ENCODE results near the gene KCNK4. TPM values are rescaled to one million over a fixed set of nuclear protein-coding genes. Genes with fewer than 3 reads are reported as not detected.

The KCNK4 gene
- total RNA-seq, 3 donors from 2014 or later: not detected

- TF ChIP-seq CTCF (IDR thresholded peaks at IDR 0.05): no peak
- DNase-seq: no peak
- ATAC-seq: no peak
- H3K9me3 ChIP-seq: no peaks in the 10 kb centered on the region
- H3K4me1 ChIP-seq (ENCODE audit: low read depth): no peaks in the 10 kb centered on the region
- peaks cover 3% of the 10 kb centered on the region for H3K36me3 ChIP-seq (ENCODE audit: low read depth)
- intact Hi-C loops (cut with DNase I, micrococcal nuclease): no loop called here
- H3K4me3 ChIP-seq: no peak overlapping the region
Measured at GRCh38 chr11:64259533-64260067, 31.5 kb upstream of the KCNK4 start.

- ATAC-seq (no peak), DNase-seq (no peak)
- intact Hi-C loops (cut with DNase I, micrococcal nuclease): no loop called here
- peaks cover 3% of the 10 kb centered on the region for H3K36me3 ChIP-seq (ENCODE audit: low read depth)
- no peak for TF ChIP-seq CTCF (IDR thresholded peaks at IDR 0.05)
- H3K4me1 ChIP-seq (ENCODE audit: low read depth): no peaks in the 10 kb centered on the region
- no peak overlapping the region for H3K4me3 ChIP-seq
- no peaks in the 10 kb centered on the region for H3K9me3 ChIP-seq
Measured at GRCh38 chr11:64260147-64260708, 30.9 kb upstream of the KCNK4 start.

- Histone ChIP-seq H3K9me3 (no peaks in the 10 kb centered on the region), H3K36me3 (ENCODE audit: low read depth) (peaks cover 3% of the 10 kb centered on the region), H3K4me1 (ENCODE audit: low read depth) (no peaks in the 10 kb centered on the region), H3K4me3 (no peak overlapping the region)
- TF ChIP-seq CTCF (IDR thresholded peaks at IDR 0.05): no peak
- DNase-seq (no peak), ATAC-seq (no peak)
- intact Hi-C loops (cut with DNase I, micrococcal nuclease): no loop called here
Measured at GRCh38 chr11:64261556-64262080, 29.5 kb upstream of the KCNK4 start.

GRCh38 chr11:64262271-64263002 is 28.7 kb upstream of the KCNK4 start:
- H3K4me3 ChIP-seq: no peak overlapping the region
- DNase-seq (no peak), ATAC-seq (no peak)
- H3K4me1 ChIP-seq (ENCODE audit: low read depth): no peaks in the 10 kb centered on the region
- no peaks in the 10 kb centered on the region for H3K9me3 ChIP-seq
- intact Hi-C loops (cut with DNase I, micrococcal nuclease): no loop called here
- no peak for TF ChIP-seq CTCF (IDR thresholded peaks at IDR 0.05)
- H3K36me3 ChIP-seq (ENCODE audit: low read depth): peaks cover 3% of the 10 kb centered on the region

GRCh38 chr11:64263021-64263946 is 27.8 kb upstream of the KCNK4 start:
- Histone ChIP-seq H3K4me1 (ENCODE audit: low read depth) (peaks cover 3% of the 10 kb centered on the region), H3K4me3 (no peak overlapping the region), H3K9me3 (no peaks in the 10 kb centered on the region), H3K36me3 (ENCODE audit: low read depth) (no peaks in the 10 kb centered on the region)
- intact Hi-C loops (cut with DNase I, micrococcal nuclease): no loop called here
- ATAC-seq: no peak
- DNase-seq: no peak
- TF ChIP-seq CTCF (IDR thresholded peaks at IDR 0.05): no peak
